ENCODE data around the gene ANKRD24. TPM values are rescaled to one million over a fixed set of nuclear protein-coding genes. Genes with fewer than 3 reads are reported as not detected.
A peak's percentile ranks its signal among the peaks of the same experiment; 100 is the strongest.
"Not testable (repeated sequence)": the region's sequence is repeated elsewhere in the genome, so short reads cannot be mapped to it uniquely, and the experiment has no call there.

ANKRD24 gene
- total RNA-seq, 4 donors from 2014 or later, result 0.04 to 2.0 (median 0.44) TPM

DNA sequence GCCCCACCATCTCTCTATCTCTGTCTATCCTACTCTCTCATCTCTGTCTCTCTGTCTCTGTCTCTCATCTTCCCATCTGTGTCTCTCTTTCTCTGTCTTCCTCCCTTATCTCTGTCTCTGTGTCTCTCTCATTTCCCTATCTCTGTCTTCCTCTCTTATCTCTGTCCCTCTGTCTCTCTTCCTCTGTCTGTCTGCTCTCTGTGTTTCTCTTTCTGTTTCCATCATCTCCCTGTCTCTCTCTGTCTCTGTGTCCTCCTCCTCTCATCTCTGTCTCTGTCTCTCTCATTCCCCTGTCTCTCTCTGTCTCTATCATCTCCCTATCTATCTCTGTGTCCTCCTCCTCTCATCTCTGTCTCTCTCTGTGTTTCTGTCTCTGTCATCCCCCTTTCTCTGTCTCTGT, 45.3 kb downstream of the ANKRD24 start:
- no peak for DNase-seq
- no peak overlapping the region for H3K27ac ChIP-seq
- intact Hi-C loops (cut with DNase I), result no loop called here
- H3K4me3 ChIP-seq, result no peak overlapping the region
- TF ChIP-seq, protein P1, sequence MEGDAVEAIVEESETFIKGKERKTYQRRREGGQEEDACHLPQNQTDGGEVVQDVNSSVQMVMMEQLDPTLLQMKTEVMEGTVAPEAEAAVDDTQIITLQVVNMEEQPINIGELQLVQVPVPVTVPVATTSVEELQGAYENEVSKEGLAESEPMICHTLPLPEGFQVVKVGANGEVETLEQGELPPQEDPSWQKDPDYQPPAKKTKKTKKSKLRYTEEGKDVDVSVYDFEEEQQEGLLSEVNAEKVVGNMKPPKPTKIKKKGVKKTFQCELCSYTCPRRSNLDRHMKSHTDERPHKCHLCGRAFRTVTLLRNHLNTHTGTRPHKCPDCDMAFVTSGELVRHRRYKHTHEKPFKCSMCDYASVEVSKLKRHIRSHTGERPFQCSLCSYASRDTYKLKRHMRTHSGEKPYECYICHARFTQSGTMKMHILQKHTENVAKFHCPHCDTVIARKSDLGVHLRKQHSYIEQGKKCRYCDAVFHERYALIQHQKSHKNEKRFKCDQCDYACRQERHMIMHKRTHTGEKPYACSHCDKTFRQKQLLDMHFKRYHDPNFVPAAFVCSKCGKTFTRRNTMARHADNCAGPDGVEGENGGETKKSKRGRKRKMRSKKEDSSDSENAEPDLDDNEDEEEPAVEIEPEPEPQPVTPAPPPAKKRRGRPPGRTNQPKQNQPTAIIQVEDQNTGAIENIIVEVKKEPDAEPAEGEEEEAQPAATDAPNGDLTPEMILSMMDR (IDR thresholded peaks at IDR 0.05), result no peak
- no peak for TF ChIP-seq POLR2A (IDR thresholded peaks at IDR 0.05)
- peaks cover 0 to 8% (median 0%) of the 10 kb centered on the region in 3 donors for H3K4me1 ChIP-seq
- H3K9me3 ChIP-seq, result no peaks in the 10 kb centered on the region
- H3K36me3 ChIP-seq, result no peaks in the 10 kb centered on the region
- H3K27me3 ChIP-seq, result peaks cover 0 to 57% (median 1%) of the 10 kb centered on the region in 4 donors

GRCh38 chr19:4228765-4229178, 46.3 kb downstream of the ANKRD24 start:
- no peaks in the 10 kb centered on the region for H3K36me3 ChIP-seq
- H3K4me3 ChIP-seq, result no peak overlapping the region
- peaks cover 0 to 11% (median 0%) of the 10 kb centered on the region in 3 donors for H3K4me1 ChIP-seq
- DNase-seq, result no peak
- H3K9me3 ChIP-seq, result no peaks in the 10 kb centered on the region
- intact Hi-C loops (cut with DNase I), result no loop called here
- TF ChIP-seq, protein P1 (IDR thresholded peaks at IDR 0.05), result no peak
- TF ChIP-seq POLR2A (IDR thresholded peaks at IDR 0.05), result no peak
- H3K27ac ChIP-seq, result no peak overlapping the region
- WGBS, 2 donors, result 40 to 47% methylated on average over 2 of the region's 2 CpGs
- H3K27me3 ChIP-seq, result peaks cover 0 to 67% (median 1%) of the 10 kb centered on the region in 4 donors

DNA sequence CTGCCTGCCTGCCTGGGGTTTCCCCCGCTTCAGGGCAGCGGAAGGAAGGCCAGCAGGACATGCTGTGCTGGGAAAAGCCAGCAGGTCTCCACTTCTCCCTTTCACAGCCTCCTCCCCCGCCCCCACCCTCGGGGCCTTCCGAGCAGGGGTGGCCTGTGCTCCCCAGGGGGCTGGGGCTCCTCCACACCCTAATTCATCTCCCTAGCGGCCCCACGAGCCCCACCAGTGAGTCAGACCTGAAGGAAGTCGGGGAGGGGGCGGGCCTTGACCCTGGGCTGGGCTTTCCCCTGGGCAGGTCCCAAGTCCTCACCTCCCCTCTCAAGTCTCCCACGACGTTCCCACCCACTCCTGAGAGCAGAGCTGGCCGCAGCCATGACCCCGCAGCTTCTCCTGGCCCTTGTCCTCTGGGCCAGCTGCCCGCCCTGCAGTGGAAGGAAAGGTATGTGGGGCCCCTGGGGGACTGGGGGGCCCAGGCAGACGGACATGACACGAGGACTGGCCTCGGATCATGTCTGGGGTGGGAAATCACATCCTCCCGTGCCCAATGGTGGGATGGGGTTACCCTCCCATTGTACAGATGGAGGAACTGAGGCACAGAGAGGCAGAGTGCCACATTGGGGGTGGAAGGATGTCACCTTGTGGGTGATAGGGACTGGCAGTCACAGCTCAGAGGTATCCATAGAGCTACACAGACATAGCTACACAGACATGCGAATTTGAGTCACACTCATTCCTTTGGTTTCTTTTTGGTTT, 46.9 kb downstream of the ANKRD24 start, which contains the start of gene EBI3:
Gene EBI3 (plus strand): TSS at position 345 of the 753 bp plus-strand sequence. CDS start 28 bp downstream, at position 373.
- TF ChIP-seq POLR2A (IDR thresholded peaks at IDR 0.05), result no peak
- intact Hi-C loops (cut with DNase I), result no loop called here
- WGBS, 2 donors, result 8 to 26% methylated on average over 4 of the region's 19 CpGs

GRCh38 chr19:4230237-4230636, 47.7 kb downstream of the ANKRD24 start:
- intact Hi-C loops (cut with DNase I); DNase-seq; H3K36me3 ChIP-seq; H3K9me3 ChIP-seq; H3K27ac ChIP-seq; H3K4me3 ChIP-seq: not testable (repeated sequence)
- 80 to 88% methylated on average over 6 of the region's 6 CpGs for WGBS, 2 donors
- Histone ChIP-seq H3K27me3 (peaks cover 0 to 82% (median 1%) of the 10 kb centered on the region in 4 donors), H3K4me1 (peaks cover 0 to 11% (median 0%) of the 10 kb centered on the region in 3 donors)

More for the DNA sequence above, 46.9 kb downstream of the ANKRD24 start, which contains the start of gene EBI3:
- H3K27ac ChIP-seq, result no peak within 1 kb of the TSS
- no peaks in the 10 kb centered on the region for H3K9me3 ChIP-seq
- peaks cover 0 to 73% (median 1%) of the 10 kb centered on the region in 4 donors for H3K27me3 ChIP-seq
- peak within 1 kb of the TSS in 2 of 4 donors; percentile 9 to 21 for H3K4me3 ChIP-seq
- no peak for DNase-seq
- H3K36me3 ChIP-seq, result no peaks in the 10 kb centered on the region
- peaks cover 0 to 11% (median 0%) of the 10 kb centered on the region in 3 donors for H3K4me1 ChIP-seq

DNA sequence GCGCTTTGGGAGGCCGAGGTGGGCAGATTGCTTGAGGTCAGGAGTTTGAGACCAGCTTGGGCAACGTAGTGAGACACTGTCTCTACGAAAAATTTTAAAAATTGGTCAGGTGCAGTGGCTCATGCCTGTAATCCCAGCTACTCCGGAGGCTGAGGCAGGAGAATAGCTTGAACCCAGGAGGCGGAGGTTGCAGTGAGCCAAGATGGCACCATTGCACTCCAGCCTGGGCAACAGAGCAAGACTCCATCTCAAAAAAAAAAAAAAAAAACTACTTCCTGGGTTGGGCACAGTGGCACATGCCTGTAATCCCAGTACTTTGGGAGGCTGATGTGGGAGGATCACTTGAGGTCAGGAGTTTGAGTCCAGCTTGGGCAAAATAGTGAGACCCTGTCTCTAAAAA, 49.0 kb downstream of the ANKRD24 start:
- H3K27ac ChIP-seq; H3K36me3 ChIP-seq; H3K9me3 ChIP-seq; intact Hi-C loops (cut with DNase I); H3K4me3 ChIP-seq; DNase-seq: not testable (repeated sequence)
- 89 to 100% methylated on average over 1 to 4 of the region's 6 CpGs for WGBS, 2 donors
- H3K27me3 ChIP-seq, result peaks cover 0 to 92% (median 1%) of the 10 kb centered on the region in 4 donors
- peaks cover 0 to 11% (median 0%) of the 10 kb centered on the region in 3 donors for H3K4me1 ChIP-seq

DNA sequence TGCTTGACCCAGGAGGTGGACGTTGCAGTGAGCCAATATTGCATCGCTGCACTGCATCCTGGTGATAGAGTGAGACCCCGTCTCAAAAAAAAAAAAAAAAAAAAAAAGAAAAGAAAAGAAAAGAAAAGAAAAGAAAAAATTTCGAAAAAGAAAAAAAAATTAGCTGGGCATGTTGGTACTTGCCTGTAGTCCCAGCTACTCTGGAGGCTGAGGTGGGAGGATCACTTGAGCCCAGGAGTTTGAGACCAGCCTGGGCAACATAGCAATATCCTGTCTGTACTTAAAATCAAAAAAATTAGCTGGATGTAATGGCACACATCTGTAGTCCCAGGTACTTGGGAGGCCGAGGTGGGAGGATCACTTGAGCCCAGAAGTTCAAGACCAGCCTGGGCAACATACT, 49.6 kb downstream of the ANKRD24 start:
- H3K4me1 ChIP-seq, result peaks cover 0 to 11% (median 0%) of the 10 kb centered on the region in 3 donors
- 72 to 74% methylated on average over 3 to 4 of the region's 5 CpGs for WGBS, 2 donors
- DNase-seq; H3K36me3 ChIP-seq; H3K4me3 ChIP-seq; H3K9me3 ChIP-seq; H3K27ac ChIP-seq; intact Hi-C loops (cut with DNase I): not testable (repeated sequence)
- H3K27me3 ChIP-seq, result peaks cover 0 to 94% (median 1%) of the 10 kb centered on the region in 4 donors

DNA sequence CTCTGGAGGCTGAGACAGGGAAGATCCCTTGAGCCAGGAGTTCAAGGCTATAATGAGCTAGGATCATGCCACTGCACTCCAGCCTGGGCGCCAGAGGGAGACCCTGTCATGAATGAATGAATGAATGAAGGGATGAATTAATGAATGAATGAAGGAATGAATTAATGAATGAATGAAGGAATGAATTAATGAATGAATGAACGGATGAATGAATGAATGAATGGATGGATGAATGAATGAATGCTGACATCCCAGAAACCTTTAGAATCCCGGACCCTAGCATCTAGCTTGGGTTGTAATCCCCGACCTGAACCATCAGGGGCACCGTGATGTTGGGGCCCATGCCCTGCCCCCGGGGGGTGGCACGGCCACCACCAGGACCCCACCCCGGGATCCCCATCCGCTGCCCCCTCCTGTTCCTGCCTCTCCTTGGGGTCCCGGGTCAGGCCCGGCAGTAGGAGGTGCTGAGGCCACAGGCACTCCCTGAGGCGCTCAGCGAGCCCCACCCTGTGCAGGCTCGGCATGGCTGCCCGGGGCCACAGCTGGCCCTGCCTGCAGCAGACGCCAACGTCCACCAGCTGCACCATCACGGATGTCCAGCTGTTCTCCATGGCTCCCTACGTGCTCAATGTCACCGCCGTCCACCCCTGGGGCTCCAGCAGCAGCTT, 50.3 kb downstream of the ANKRD24 start:
- no peak for DNase-seq
- no peak overlapping the region for H3K27ac ChIP-seq
- peaks cover 0 to 11% (median 0%) of the 10 kb centered on the region in 3 donors for H3K4me1 ChIP-seq
- no peaks in the 10 kb centered on the region for H3K36me3 ChIP-seq
- intact Hi-C loops (cut with DNase I), result no loop called here
- no peak for TF ChIP-seq POLR2A (IDR thresholded peaks at IDR 0.05)
- TF ChIP-seq, protein P1 (IDR thresholded peaks at IDR 0.05), result no peak
- no peaks in the 10 kb centered on the region for H3K9me3 ChIP-seq
- H3K27me3 ChIP-seq, result peaks cover 0 to 87% (median 1%) of the 10 kb centered on the region in 4 donors
- no peak overlapping the region for H3K4me3 ChIP-seq
- WGBS, 2 donors, result 50 to 55% methylated on average over 7 to 10 of the region's 21 CpGs
